GM18508 (cell line): ENCODE results near the gene GPR107.

Experiments
- ATAC-seq: cut with Tn5 transposase; IDR thresholded peaks from one replicate; pipeline ENCODE4 v1.9.1; 2021; ENCODE audit warnings: moderate number of reproducible peaks; ENCODE audit not compliant: insufficient read depth, unreplicated experiment

Gene GPR107

GRCh38 chr9:130149654-130150286 is 96.1 kb downstream of the GPR107 start:
- ATAC-seq, result no peak

GRCh38 chr9:130150779-130151382 is 97.2 kb downstream of the GPR107 start:
- ATAC-seq, result no peak

GRCh38 chr9:130154816-130155215 is 101.1 kb downstream of the GPR107 start:
- ATAC-seq, result no peak

GRCh38 chr9:130155647-130156046 is 101.9 kb downstream of the GPR107 start:
- ATAC-seq, result no peak

GRCh38 chr9:130156672-130157071 is 103.0 kb downstream of the GPR107 start:
- ATAC-seq, result no peak

- no peak for ATAC-seq
Measured at GRCh38 chr9:130157079-130157478, 103.4 kb downstream of the GPR107 start.

- ATAC-seq, result no peak
Measured at GRCh38 chr9:130158001-130158400, 104.3 kb downstream of the GPR107 start.

GRCh38 chr9:130159057-130159456 is 105.4 kb downstream of the GPR107 start:
- ATAC-seq, result no peak

GRCh38 chr9:130159915-130160670 is 106.4 kb downstream of the GPR107 start:
- ATAC-seq, result no peak

GRCh38 chr9:130160862-130161470 is 107.3 kb downstream of the GPR107 start:
- no peak for ATAC-seq

- ATAC-seq, result no peak
Measured at GRCh38 chr9:130165579-130165978, 111.9 kb downstream of the GPR107 start.

- ATAC-seq, result no peak
Measured at GRCh38 chr9:130166399-130166798, 112.7 kb downstream of the GPR107 start.

GRCh38 chr9:130167927-130168326 is 114.2 kb downstream of the GPR107 start:
- ATAC-seq, result no peak

- no peak for ATAC-seq
Measured at GRCh38 chr9:130171226-130172148, 117.8 kb downstream of the GPR107 start.

- no peak for ATAC-seq
Measured at GRCh38 chr9:130172161-130172857, 118.6 kb downstream of the GPR107 start, which contains the start of gene NCS1. Gene NCS1, plus strand, starts transcription at chr9:130172404. Its CDS starts 260 bp downstream, at chr9:130172664.

- ATAC-seq, result no peak
Measured at GRCh38 chr9:130172858-130173665, 119.4 kb downstream of the GPR107 start.

GRCh38 chr9:130173666-130173983 is 119.9 kb downstream of the GPR107 start:
- ATAC-seq, result no peak

- ATAC-seq, result no peak
Measured at GRCh38 chr9:130174025-130174424, 120.3 kb downstream of the GPR107 start.

GRCh38 chr9:130174920-130175321 is 121.2 kb downstream of the GPR107 start:
- ATAC-seq, result no peak
